SU-DHL-6 (cell line): ENCODE results near the gene ANXA4.

Experiments used
- EZH2phosphoT487 ChIP-seq: fragments of 200-600 bp; sonication (generic), shearing (Covaris generic); conservative IDR thresholded peaks from 2 replicates; pipeline ENCODE4 v1.6.1; 2018; ENCODE audit warnings: mild to moderate bottlenecking, antibody characterized with exemption, low read length, moderate library complexity, mixed read lengths
- TF ChIP-seq, protein P1 (sequence below): fragments of 200-600 bp; sonication (generic); IDR thresholded peaks from one replicate; pipeline ENCODE4 v1.5.1; 2017; ENCODE audit warnings: antibody characterized with exemption, mild to moderate bottlenecking, low read length, moderate library complexity; ENCODE audit not compliant: insufficient read depth, poor library complexity, severe bottlenecking

DNA sequence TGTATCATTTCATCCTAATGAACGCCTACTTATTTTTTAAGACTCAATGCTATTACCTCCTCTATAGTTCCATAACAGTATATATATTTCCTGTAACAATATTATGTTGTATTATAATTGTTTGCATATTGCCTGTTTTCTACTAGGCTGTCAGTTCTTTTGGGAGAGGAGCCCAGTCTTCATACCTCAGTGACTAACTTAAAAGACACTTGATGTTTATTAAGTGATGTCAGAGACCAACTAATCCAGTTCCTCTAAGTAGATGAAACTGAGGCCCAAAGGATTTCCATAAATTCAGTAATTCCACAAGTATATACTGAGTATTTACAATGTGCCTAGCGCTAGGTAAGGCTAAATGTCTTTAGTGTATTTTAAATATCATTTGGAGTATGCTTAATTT lies 49.5 kb upstream of the ANXA4 start:
- TF ChIP-seq, protein P1, sequence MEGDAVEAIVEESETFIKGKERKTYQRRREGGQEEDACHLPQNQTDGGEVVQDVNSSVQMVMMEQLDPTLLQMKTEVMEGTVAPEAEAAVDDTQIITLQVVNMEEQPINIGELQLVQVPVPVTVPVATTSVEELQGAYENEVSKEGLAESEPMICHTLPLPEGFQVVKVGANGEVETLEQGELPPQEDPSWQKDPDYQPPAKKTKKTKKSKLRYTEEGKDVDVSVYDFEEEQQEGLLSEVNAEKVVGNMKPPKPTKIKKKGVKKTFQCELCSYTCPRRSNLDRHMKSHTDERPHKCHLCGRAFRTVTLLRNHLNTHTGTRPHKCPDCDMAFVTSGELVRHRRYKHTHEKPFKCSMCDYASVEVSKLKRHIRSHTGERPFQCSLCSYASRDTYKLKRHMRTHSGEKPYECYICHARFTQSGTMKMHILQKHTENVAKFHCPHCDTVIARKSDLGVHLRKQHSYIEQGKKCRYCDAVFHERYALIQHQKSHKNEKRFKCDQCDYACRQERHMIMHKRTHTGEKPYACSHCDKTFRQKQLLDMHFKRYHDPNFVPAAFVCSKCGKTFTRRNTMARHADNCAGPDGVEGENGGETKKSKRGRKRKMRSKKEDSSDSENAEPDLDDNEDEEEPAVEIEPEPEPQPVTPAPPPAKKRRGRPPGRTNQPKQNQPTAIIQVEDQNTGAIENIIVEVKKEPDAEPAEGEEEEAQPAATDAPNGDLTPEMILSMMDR, result no peak
- no peak for TF ChIP-seq EZH2phosphoT487
